KG1 (cell line): ENCODE results near the gene PDE4D.

Experiments used
- DNase-seq: peaks from one replicate; lab custom pipeline; 2025; lab: John Stamatoyannopoulos, UW

The PDE4D gene

DNA sequence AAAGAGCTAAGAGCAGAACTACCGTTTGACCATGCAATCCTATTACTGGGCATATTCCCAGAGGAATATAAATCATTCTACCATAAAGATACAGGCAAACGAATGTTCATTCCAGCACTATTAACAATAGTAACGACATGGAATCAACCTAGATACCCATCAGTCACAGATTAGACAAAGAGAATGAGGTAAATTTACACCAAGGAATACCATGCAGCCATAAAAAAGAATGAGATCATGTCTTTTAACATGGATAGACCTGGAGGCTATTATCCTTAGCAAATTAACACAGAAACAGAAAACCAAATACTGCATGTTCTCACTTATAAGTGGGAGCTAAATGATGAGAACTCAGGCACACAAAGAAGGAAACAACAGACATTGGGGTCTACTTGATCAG, 641.9 kb downstream of the PDE4D start:
- DNase-seq = no peak

DNA sequence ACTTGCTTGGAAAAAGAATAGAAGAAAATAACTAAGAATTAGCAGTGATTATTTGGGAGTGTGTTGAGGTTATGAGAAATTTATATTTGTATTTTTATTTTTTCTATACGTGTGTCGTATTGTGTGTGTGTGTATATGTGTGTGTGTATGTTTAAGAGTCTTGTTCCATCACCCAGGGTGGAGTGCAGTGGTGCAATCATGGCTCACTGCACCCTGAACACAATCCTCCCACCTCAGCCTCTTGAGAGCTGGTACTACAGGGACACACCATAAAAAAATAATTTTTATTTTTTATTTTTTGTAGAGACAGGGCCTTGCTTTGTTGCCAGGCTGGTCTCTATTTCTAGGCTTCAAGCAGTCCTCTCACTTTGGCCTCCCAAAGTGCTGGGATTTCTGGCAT, 643.8 kb downstream of the PDE4D start:
- no peak for DNase-seq

- DNase-seq = no peak
These were observed 644.4 kb downstream of the PDE4D start for GRCh38 chr5:59249160-59249559.

- DNase-seq = no peak
These were observed 646.6 kb downstream of the PDE4D start for GRCh38 chr5:59246882-59247281.

GRCh38 chr5:59246145-59246869, 647.2 kb downstream of the PDE4D start:
- DNase-seq = no peak

GRCh38 chr5:59245198-59245597, 648.3 kb downstream of the PDE4D start:
- DNase-seq = no peak

GRCh38 chr5:59241552-59241951, 652.0 kb downstream of the PDE4D start:
- no peak for DNase-seq

- no peak for DNase-seq
These were observed 652.4 kb downstream of the PDE4D start for GRCh38 chr5:59241119-59241518.

DNA sequence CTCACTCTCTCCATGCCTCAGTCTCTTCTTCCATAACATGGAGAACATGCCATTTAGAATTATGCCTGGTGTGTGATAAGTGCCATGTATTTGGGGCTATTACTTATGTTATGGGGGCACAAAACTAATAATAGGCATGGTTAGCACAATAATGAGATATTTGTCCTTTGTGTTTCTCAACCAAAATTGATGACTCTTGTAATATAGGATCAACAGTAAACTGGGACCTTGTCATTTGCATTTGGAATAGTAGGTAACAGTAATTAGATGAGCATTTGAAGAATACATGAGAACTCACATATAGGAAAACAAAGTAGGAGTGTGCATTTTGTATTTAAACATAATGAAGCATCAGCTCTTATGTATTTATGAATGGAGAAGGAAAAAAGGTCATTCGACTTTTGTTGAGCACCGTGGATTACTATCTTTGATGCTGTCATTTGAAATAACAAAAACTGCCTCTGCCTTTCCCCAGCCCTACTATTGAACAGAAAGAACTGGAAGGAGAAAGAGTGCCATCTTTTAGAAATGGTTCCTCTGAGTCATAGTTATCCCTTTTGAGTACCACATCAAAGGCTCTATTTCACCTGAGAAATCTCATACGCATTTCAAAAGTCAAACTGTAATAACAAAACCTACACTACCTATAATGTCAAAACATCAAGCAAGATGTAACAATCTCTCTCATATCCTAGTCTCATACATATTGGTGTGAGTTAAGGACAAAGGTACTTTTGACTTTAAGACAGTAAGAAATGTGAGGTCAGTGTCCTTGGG, 655.2 kb downstream of the PDE4D start:
- no peak for DNase-seq

- DNase-seq = no peak
These were observed 656.5 kb downstream of the PDE4D start for GRCh38 chr5:59236986-59237385.

DNA sequence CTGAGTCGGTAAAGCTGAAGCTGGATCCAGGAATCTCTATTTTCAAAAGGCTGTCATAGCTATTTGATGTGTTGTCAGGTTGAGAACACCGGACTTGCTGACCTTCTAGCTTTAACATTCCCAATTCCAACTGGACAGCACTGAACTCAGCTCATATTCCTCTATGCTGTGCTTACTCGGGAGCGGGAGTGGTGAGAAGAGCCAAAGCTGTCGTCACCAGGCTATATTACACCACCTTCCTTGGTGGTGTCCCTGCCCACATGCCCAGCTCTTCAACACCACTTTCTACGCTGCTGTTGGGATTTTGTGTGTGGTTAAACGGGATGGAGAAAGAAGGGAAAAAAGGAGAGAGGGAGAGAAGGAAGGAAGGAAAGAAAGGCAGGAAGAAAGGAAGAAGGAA, 657.1 kb downstream of the PDE4D start:
- DNase-seq = no peak

GRCh38 chr5:59234236-59234635, 659.3 kb downstream of the PDE4D start:
- no peak for DNase-seq

GRCh38 chr5:59231221-59231931, 662.1 kb downstream of the PDE4D start:
- DNase-seq = no peak

- DNase-seq = no peak
These were observed 670.6 kb downstream of the PDE4D start for GRCh38 chr5:59222687-59223511.

DNA sequence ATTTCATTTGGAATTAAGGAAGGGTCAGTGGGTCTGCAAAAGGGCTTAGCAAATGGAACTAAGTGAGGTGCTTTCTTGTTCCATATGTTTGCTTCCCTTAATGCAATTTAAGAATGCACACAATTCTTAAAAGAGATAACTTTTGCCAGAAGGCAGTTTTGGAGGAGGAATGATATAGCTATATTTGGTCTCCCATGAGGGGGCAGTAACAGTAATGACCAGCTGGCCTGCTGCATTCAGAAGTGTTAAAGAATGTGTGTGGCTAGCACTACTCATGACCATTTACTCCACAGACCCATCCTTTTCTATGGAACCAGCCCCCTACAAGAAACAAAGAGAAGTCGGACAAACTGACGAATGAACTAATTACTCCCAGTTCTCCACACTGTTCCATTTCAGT, 671.8 kb downstream of the PDE4D start:
- no peak for DNase-seq

GRCh38 chr5:59218424-59219045, 675.0 kb downstream of the PDE4D start:
- no peak for DNase-seq

- DNase-seq = no peak
These were observed 676.7 kb downstream of the PDE4D start for GRCh38 chr5:59216841-59217240.

GRCh38 chr5:59212596-59212995, 680.9 kb downstream of the PDE4D start:
- DNase-seq = no peak

GRCh38 chr5:59209758-59210359, 683.7 kb downstream of the PDE4D start:
- no peak for DNase-seq

DNA sequence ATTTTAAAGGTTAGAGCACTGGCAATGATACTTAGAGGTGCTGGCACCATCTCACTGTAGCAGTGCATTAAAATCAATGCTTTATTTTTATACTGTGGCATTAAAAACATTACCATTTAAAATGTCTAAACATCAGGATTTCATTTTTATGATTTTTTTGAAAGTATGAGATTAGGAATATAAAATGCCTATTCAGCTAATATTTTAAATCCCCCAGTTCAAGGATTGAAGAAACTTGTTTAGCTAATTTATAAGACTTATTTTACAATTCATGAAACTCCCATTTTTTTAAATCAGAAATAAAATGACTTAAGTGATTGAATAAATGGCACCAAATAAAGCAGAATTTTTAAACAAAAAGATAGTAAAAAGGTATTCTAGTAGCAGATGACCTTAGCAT, 685.1 kb downstream of the PDE4D start:
- DNase-seq = no peak

DNA sequence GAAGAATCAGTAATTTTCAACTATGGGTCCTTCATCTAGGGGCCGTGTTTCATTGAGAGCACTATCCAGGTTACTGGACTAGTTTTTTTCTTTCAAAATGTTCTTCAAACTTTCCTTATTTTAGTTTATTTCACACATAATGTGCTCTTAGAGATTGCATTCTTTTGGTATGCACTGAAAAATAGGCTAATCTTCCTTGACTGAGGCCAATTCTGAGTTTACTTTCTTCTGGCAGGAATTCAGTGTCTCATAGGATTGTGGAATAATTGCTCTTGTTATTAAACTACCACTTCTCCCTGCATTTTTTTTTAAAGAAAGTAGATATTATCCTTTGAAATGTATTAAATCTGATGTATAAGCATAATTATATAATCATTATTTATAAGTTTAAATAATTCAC, 686.1 kb downstream of the PDE4D start:
- DNase-seq = no peak
